ENCODE data around the gene DES. TPM values are rescaled to one million over a fixed set of nuclear protein-coding genes. Genes with fewer than 3 reads are reported as not detected.

Gene DES
- polyA plus RNA-seq, 1 donor from 2014 or later = not detected

GRCh38 chr2:219417374-219417773, 803 bp upstream of the DES start:
- H4K20me1 ChIP-seq (ENCODE audit: insufficient read depth) = no peaks in the 10 kb centered on the region
- H2AFZ ChIP-seq (ENCODE audit: low read depth, low read length) = no peak overlapping the region
- no peak overlapping the region for H3K9ac ChIP-seq (ENCODE audit: low read length)
- no peaks in the 10 kb centered on the region for H3K9me2 ChIP-seq (ENCODE audit: insufficient read depth, low read length)
- H3K4me2 ChIP-seq (ENCODE audit: low read length) = no peak overlapping the region
- H3K36me3 ChIP-seq (ENCODE audit: insufficient read depth, low read length) = no peaks in the 10 kb centered on the region
- H3K27ac ChIP-seq (ENCODE audit: low read length) = no peak overlapping the region
- no peaks in the 10 kb centered on the region for H3K79me2 ChIP-seq (replicated peaks; ENCODE audit: insufficient read depth, low read length)
- TF ChIP-seq MXI1 (conservative IDR thresholded peaks at IDR 0.05; ENCODE audit: poor library complexity, severe bottlenecking) (no peak), TAF1 (IDR thresholded peaks at IDR 0.05; ENCODE audit: low read depth) (no peak), REST (IDR thresholded peaks at IDR 0.05; ENCODE audit: borderline replicate concordance) (no peak), SMC3 (conservative IDR thresholded peaks at IDR 0.05; ENCODE audit: poor library complexity) (no peak), EP300 (conservative IDR thresholded peaks at IDR 0.05; ENCODE audit: poor library complexity, severe bottlenecking) (no peak), CTCF (IDR thresholded peaks at IDR 0.05; ENCODE audit: poor library complexity, severe bottlenecking) (no peak), RAD21 (conservative IDR thresholded peaks at IDR 0.05) (no peak), POLR2AphosphoS5 (IDR thresholded peaks at IDR 0.05) (no peak), EZH2 (IDR thresholded peaks at IDR 0.05; ENCODE audit: borderline replicate concordance, insufficient read depth, low read length, poor library complexity, severe bottlenecking) (no peak)
- peaks cover 18% of the 10 kb centered on the region for H3K27me3 ChIP-seq (ENCODE audit: insufficient read depth, low read depth, low read length)
- no peak overlapping the region for H3K4me3 ChIP-seq (ENCODE audit: low read length)
- H3F3A ChIP-seq (ENCODE audit: insufficient read depth, low read length, poor library complexity, severe bottlenecking) = no peaks in the 10 kb centered on the region
- no peaks in the 10 kb centered on the region for H3K9me3 ChIP-seq (ENCODE audit: low read length)

- Histone ChIP-seq H3F3A (ENCODE audit: insufficient read depth, low read length, poor library complexity, severe bottlenecking) (no peaks in the 10 kb centered on the region), H3K9ac (ENCODE audit: low read length) (no peak overlapping the region), H3K4me2 (ENCODE audit: low read length) (no peak overlapping the region), H3K27ac (ENCODE audit: low read length) (no peak overlapping the region), H3K9me2 (ENCODE audit: insufficient read depth, low read length) (no peaks in the 10 kb centered on the region), H3K36me3 (ENCODE audit: insufficient read depth, low read length) (no peaks in the 10 kb centered on the region), H2AFZ (ENCODE audit: low read depth, low read length) (no peak overlapping the region), H4K20me1 (ENCODE audit: insufficient read depth) (no peaks in the 10 kb centered on the region), H3K9me3 (ENCODE audit: low read length) (no peaks in the 10 kb centered on the region), H3K27me3 (ENCODE audit: insufficient read depth, low read depth, low read length) (peaks cover 18% of the 10 kb centered on the region), H3K4me3 (ENCODE audit: low read length) (no peak overlapping the region), H3K79me2 (replicated peaks; ENCODE audit: insufficient read depth, low read length) (no peaks in the 10 kb centered on the region)
- TF ChIP-seq TAF1 (IDR thresholded peaks at IDR 0.05; ENCODE audit: low read depth) (no peak), REST (IDR thresholded peaks at IDR 0.05; ENCODE audit: borderline replicate concordance) (no peak), POLR2AphosphoS5 (IDR thresholded peaks at IDR 0.05) (no peak), EZH2 (IDR thresholded peaks at IDR 0.05; ENCODE audit: borderline replicate concordance, insufficient read depth, low read length, poor library complexity, severe bottlenecking) (no peak), MXI1 (conservative IDR thresholded peaks at IDR 0.05; ENCODE audit: poor library complexity, severe bottlenecking) (no peak), RAD21 (conservative IDR thresholded peaks at IDR 0.05) (no peak), EP300 (conservative IDR thresholded peaks at IDR 0.05; ENCODE audit: poor library complexity, severe bottlenecking) (no peak), CTCF (IDR thresholded peaks at IDR 0.05; ENCODE audit: poor library complexity, severe bottlenecking) (no peak), SMC3 (conservative IDR thresholded peaks at IDR 0.05; ENCODE audit: poor library complexity) (no peak)
These were observed 791 bp downstream of the DES start for GRCh38 chr2:219419012-219419324.
